Ovary (tissue), 9 donors: ENCODE data around the gene SLC36A2. TPM values are rescaled to one million over a fixed set of nuclear protein-coding genes. Genes with fewer than 3 reads are reported as not detected.

Experiments used
- DNase-seq, 5 donors: peaks; one replicate each; pipeline ENCODE4 v3.0.0-alpha.2; 2019 to 2020
- H3K27ac ChIP-seq, 2 donors: fragments of 200-600 bp; one replicate each; pipeline versions ENCODE4 v1.5.1 to v1.8.0; 2019 to 2022
- H3K27me3 ChIP-seq: fragments of 200-600 bp; one replicate; pipeline ENCODE4 v1.8.0; 2022
- H3K36me3 ChIP-seq: fragments of 200-600 bp; sonication (generic); one replicate; pipeline ENCODE4 v1.5.1; 2019
- H3K4me1 ChIP-seq: one replicate; pipeline ENCODE4 v1.8.1; 2013; ENCODE audit warnings: mild to moderate bottlenecking, moderate library complexity; ENCODE audit not compliant: insufficient read depth
- H3K4me3 ChIP-seq: fragments of 200-600 bp; sonication (generic); one replicate; pipeline ENCODE4 v1.5.1; 2017
- H3K9me3 ChIP-seq, 2 donors: fragments of 200-600 bp in 1 of 2; sonication (generic) in 1 of 2; one replicate each; pipeline versions ENCODE4 v1.5.1 to v1.8.1; 2013 to 2019; ENCODE audit warnings: mild to moderate bottlenecking in 1 of 2, moderate library complexity in 1 of 2
- CTCF ChIP-seq, 3 donors: fragments of 450-650 bp in 2 of 3; fragments of 200-600 bp in 1 of 3; IDR thresholded peaks; one replicate each; pipeline versions ENCODE4 v1.5.1 to v1.8.0; 2016 to 2022; ENCODE audit warnings: antibody characterized with exemption in 3 of 3, mild to moderate bottlenecking in 1 of 3
- EP300 ChIP-seq: sonication (generic); formaldehyde crosslinking; IDR thresholded peaks from one replicate; pipeline ENCODE4 v1.6.1; 2017; ENCODE audit warnings: antibody characterized with exemption
- POLR2A ChIP-seq: fragments of 450-650 bp; IDR thresholded peaks from one replicate; pipeline ENCODE4 v1.6.1; 2017; ENCODE audit warnings: antibody characterized with exemption, mild to moderate bottlenecking, moderate library complexity
- WGBS, 3 donors: extraction: QIAGEN DNeasy Blood & Tissue Kit in 1 of 3; methylation state at CpG; one replicate each; pipeline versions ENCODE4 v1.1.5 to v1.1.7; 2013 to 2017; 5-methylcytosine and 5-hydroxymethylcytosine counted together
- intact Hi-C, 4 donors: fragments of 100-400 bp; cut with DNase I; formaldehyde crosslinking; loops; one replicate each; pipeline versions ENCODE4 v1.11.0 to v1.15.1; 2022 to 2023
- polyA plus RNA-seq, 2 donors: library from polyadenylated mRNA; stranded (reverse); fragments of 200-250 nt in 1 of 2; fragments of 350-450 nt in 1 of 2; fragmentation: Illumina TruSeq in 1 of 2; extraction: RNeasy Lipid Tissue Mini Kit (QIAGEN cat#74804) in 1 of 2; gene quantifications; one replicate each; pipeline ENCODE4 v1.2.3, GENCODE V29; 2013 to 2014
- total RNA-seq, 7 donors: library from RNA; depleted of rRNA in 2 of 7; stranded (reverse); fragments of >200 nt in 2 of 7; fragmentation: NEBNext Ultra II Directional in 3 of 7; extraction: Animal tissue kit (Norgen Biotek cat#: 25700) in 3 of 7; gene quantifications; one replicate each; pipeline versions ENCODE4 v1.1.0 to v1.2.4, GENCODE V29; 2016 to 2023
- donor health status: DM: no; HTN: no; CAD: no; lungs with moderate emphysema.
- donor health status: DM: no; HTN: no; CAD: no.
- donor health status: Bipolar disorder and iron deficiency.
- donor health status: DM: yes; HTN: yes; CAD: no.
- donor health status: DM: no; HTN: no; CAD: no.
- donor health status: DM: yes; HTN: yes; CAD: no.

SLC36A2 gene
- total and polyA plus RNA-seq, 9 donors = not detected

GRCh38 chr5:151344088-151344487 lies 3.3 kb downstream of the SLC36A2 start:
- DNase-seq = no peak
- H3K4me3 ChIP-seq = no peak overlapping the region
- TF ChIP-seq CTCF (IDR thresholded peaks at IDR 0.05) (no peak), EP300 (no peak)
- H3K27ac ChIP-seq = no peak overlapping the region
- intact Hi-C loops = no loop called here
- H3K27me3 ChIP-seq = no peaks in the 10 kb centered on the region
- 89 to 93% (median 93%) methylated on average over 7 of the region's 7 CpGs for WGBS, 3 donors
- no peaks in the 10 kb centered on the region for H3K9me3 ChIP-seq
- no peaks in the 10 kb centered on the region for H3K4me1 ChIP-seq
- H3K36me3 ChIP-seq = no peaks in the 10 kb centered on the region

GRCh38 chr5:151340004-151340403 lies 7.4 kb downstream of the SLC36A2 start:
- no peaks in the 10 kb centered on the region for H3K36me3 ChIP-seq
- H3K4me1 ChIP-seq = no peaks in the 10 kb centered on the region
- H3K4me3 ChIP-seq = no peak overlapping the region
- WGBS, 3 donors = 74 to 78% (median 78%) methylated on average over 3 of the region's 3 CpGs
- no peak for DNase-seq
- H3K9me3 ChIP-seq = no peaks in the 10 kb centered on the region
- H3K27ac ChIP-seq = no peak overlapping the region
- intact Hi-C loops = no loop called here
- H3K27me3 ChIP-seq = no peaks in the 10 kb centered on the region
- no peak for TF ChIP-seq EP300
- no peak for TF ChIP-seq POLR2A
- TF ChIP-seq CTCF (IDR thresholded peaks at IDR 0.05) = no peak

GRCh38 chr5:151338734-151339133 lies 8.6 kb downstream of the SLC36A2 start:
- 82 to 83% (median 82%) methylated on average over 4 of the region's 4 CpGs for WGBS, 3 donors
- intact Hi-C loops = no loop called here
- Histone ChIP-seq H3K4me3 (no peak overlapping the region), H3K36me3 (no peaks in the 10 kb centered on the region), H3K9me3 (no peaks in the 10 kb centered on the region), H3K4me1 (no peaks in the 10 kb centered on the region), H3K27me3 (no peaks in the 10 kb centered on the region), H3K27ac (no peak overlapping the region)
- no peak for DNase-seq
- no peak for TF ChIP-seq EP300
- TF ChIP-seq CTCF (IDR thresholded peaks at IDR 0.05) = no peak
- TF ChIP-seq POLR2A = no peak

- 90 to 92% (median 91%) methylated on average over 2 of the region's 2 CpGs for WGBS, 3 donors
- no peak for TF ChIP-seq CTCF (IDR thresholded peaks at IDR 0.05)
- no peak for TF ChIP-seq POLR2A
- no peak for TF ChIP-seq EP300
- intact Hi-C loops = no loop called here
- Histone ChIP-seq H3K36me3 (no peaks in the 10 kb centered on the region), H3K4me3 (no peak overlapping the region), H3K27ac (no peak overlapping the region), H3K9me3 (no peaks in the 10 kb centered on the region), H3K4me1 (no peaks in the 10 kb centered on the region), H3K27me3 (no peaks in the 10 kb centered on the region)
- no peak for DNase-seq
Observed at GRCh38 chr5:151332857-151333256, 14.5 kb downstream of the SLC36A2 start.

- TF ChIP-seq EP300 (no peak), CTCF (IDR thresholded peaks at IDR 0.05) (no peak), POLR2A (no peak)
- WGBS, 3 donors = 82 to 89% (median 87%) methylated on average over 4 of the region's 4 CpGs
- no peak for DNase-seq
- no peaks in the 10 kb centered on the region for H3K4me1 ChIP-seq
- no peak overlapping the region for H3K4me3 ChIP-seq
- H3K27ac ChIP-seq = no peak overlapping the region
- H3K9me3 ChIP-seq = no peaks in the 10 kb centered on the region
- intact Hi-C loops = no loop called here
- no peaks in the 10 kb centered on the region for H3K36me3 ChIP-seq
- H3K27me3 ChIP-seq = no peaks in the 10 kb centered on the region
Observed at GRCh38 chr5:151328734-151329133, 18.6 kb downstream of the SLC36A2 start.
